ENCODE results near the gene SPINK9.

The SPINK9 gene

DNA sequence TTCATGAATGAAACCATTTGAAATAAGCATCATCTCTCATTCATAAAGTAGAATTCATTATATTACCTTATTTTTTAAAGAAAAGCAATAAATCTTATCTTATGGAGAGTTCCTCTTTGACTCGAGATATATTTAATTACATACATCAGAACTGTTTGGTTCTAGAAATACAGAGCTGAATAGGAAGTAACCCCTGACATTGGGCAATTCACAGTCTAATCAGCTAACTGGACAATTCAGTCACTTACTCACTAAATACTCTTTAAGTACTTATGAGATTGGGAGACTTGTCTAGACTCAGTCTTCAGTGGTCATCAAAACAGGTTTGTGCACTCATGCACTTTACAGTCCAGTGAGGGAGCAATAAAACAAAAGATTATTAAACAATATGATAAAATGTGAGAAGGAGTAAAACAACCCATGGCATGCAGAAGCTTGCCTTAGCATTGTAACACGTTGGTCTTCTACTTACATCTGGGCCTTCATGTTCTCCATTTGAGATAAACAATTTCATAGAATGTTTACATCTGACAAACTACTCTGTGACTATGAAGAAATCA, 36.9 kb downstream of the SPINK9 start:
- no peak for DNase-seq

DNA sequence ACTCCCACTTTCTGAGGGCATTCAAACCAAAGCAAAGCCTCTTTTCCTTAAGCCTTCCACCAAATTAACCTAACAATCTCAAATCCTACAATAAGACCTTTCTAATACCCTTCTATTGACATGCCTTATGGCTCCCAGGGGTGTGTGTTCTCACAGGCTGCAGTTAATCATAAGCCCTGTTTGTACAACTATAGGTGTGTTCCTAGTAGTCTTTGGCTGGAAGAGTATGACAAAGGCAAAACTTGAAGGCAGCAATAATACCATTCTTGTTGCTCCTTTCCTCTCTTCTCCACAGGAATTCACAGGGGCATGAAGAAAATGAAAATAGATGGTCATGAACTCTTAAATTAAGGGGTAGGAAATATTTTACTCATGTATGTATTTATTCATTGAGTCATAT, 37.5 kb downstream of the SPINK9 start:
- no peak for DNase-seq

DNA sequence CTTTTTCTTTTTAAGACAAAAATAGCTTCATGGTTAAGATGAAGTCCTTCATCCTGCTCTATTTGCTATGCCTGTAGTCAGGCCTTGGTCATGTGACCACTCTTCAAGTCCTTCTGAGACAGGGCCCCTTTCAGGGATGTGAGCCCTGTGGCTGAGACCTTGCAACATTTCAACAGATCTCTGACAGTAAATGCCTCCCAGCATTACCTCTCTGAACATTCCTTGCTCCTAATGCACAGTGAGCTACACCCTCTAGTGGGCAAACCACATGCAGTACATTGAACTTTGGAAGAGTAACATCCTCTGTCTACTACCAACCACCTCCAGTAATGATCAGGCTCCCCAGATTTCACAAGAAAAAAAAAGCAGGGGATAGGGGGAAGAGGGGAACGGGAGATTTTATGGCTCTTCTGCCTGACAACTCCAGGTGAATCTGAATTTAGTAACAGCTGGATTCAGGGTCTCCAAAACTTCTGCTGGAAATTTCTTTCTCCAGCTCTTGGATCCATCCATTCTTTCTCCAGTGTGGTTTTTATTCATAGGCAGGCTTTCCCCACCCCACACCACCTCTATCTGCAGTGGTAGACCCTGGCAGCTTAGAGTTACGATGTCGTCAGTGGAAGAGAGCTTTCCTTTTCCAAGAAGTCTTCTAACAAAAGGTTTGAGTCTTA, 39.5 kb downstream of the SPINK9 start:
- DNase-seq, result no peak

DNA sequence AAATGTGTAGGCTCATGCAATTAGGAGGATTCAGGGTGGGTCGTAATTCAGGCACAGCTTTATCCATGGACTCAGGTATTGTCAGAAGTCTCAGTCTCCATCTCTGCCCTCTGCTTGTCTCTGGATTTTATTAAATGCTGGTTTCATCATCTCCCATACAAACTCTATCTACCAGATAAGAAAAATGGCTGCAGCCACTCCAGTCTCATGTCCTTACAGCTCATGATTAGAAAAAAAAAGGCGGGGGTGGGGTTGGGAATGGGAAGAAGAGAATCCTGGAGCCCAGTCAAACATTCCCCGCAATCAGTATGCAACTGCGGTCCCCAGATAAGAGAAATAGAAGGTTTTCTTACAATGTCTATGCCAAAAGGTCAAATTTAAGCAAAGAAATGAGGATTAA, 40.8 kb downstream of the SPINK9 start:
- DNase-seq, result no peak

DNA sequence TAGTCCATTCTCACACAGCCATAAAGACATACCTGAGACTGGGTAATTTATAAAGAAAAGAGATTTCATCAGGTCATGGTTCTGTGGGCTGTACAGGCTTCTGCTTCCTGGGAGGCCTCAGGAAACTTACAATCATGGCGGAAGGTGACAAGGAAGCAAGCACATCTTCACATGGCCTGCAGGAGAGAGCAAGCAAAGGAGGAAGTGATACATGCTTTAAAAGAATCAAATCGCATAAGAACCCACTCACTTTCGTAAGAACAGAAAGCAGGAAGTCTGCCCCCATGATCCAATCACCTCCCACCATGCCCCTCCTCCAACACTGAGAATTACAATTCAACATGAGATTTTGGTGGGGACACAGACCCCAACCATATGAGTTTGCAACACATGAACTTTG, 43.3 kb downstream of the SPINK9 start:
- DNase-seq, result no peak

DNA sequence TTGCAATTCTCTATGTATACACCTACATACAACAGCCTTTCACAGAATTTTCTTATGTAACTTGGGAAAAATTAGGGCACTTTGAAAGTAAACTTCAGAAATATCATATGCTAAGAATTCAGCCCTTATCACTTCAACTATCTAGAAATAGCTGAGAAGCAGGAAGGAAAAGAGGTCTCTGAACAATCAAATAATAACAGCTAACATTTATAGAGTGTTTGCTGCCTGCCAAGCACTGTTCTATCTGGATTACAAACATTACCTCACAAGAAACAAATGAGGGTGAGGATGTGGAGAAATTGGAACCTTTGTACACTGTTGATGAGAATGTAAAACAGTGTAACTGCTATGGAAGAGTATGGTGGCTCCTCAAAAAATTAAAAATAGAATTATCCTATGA, 44.0 kb downstream of the SPINK9 start:
- no peak for DNase-seq

DNA sequence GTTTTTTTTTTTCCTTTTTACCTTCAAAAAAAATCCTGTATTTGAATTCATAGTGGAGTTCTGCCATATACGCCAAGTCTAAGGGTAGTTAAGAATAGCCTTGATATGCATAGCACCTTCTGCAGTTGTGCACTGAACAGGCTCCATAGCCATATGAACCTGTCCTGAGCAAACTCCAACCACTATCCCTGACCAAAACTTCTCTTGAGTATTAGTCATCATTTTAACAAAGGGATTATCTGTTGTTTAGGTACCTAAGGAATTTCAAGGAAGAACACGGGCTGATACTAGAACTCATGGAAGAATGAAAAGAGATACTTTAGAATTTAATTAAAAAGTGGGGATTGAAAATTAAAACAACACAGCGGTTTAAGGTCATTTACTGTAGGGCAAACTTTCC, 46.5 kb downstream of the SPINK9 start:
- DNase-seq, result no peak

DNA sequence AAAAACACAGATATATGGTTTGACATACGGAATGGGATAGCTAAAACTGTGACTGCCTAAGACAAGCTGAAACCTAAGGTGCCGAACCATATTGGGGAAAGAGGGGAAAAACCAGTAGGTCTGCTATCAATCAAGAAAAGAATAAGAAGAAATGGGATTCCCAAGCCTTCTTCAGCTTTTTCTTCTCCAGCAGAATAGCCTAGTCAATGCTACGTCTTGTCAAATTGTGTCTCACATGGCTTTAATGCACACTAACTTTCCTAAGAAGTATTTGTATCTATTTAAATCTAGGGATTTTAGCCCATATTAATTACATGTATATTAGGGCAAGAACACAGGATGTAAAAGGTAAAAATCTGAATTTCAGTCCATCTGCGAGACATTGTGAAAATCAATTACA, 47.6 kb downstream of the SPINK9 start:
- DNase-seq, result no peak

DNA sequence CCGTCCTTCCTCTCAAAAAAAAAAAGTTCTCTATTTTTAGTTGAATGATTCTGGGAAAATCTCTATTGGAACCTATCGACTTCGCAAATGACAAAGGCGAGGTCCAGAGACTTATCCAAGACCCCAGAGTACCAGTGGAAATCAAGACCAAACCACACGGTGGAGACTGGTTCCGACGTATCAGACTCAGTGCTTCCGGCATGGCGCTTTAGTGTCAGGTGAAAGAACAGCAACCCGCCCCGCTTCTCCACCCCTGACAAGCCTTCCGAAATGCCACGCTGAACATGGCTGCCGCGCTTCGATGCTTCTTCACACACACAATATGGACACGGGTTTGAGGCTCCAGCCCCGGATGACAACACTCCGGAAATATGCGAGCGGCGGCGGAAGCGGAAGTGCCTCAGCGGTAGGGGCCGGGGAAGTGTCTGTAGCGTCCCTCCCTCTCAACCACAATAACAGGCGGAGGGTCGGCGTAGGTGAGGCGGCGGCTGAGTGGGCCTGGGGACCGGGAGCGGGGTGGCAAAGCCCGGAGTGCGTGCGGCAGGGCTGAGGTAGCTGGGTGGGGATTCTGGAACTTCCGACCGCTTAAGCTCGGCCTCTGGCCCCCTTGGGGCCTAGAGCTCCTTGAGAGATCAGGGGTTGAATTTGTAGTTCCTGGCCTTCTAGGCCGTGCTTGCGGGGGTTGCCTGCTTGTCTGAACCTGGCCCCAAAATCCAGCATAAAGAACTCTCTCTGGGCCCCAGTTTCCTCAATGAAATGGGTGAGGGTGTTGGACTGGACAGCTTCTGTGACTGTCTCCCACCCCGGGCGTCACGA, 48.4 kb downstream of the SPINK9 start, which contains the start of gene FBXO38:
Gene FBXO38 (plus strand): TSS at position 395 of the 816 bp plus-strand sequence. CDS start 10,819 bp downstream, outside the sequence.
- peak; percentile 95 for DNase-seq

DNA sequence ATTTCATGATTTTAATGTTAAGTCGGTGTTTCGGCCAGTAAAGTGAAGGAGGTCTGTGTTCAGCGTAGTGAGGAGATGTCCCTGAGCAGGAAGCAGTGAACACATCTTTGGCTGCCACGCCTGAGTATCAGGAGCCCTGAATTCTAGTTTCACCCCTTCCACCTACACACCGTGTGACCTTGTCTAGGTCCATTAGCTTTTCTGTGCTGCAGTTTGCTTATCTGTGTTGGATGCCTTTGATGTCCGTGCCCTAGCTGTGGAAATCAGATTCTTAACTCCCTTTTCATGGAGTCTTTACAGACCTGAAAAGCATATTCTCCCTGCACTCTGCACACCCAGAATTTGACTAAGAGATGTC, 49.0 kb downstream of the SPINK9 start:
- no peak for DNase-seq

DNA sequence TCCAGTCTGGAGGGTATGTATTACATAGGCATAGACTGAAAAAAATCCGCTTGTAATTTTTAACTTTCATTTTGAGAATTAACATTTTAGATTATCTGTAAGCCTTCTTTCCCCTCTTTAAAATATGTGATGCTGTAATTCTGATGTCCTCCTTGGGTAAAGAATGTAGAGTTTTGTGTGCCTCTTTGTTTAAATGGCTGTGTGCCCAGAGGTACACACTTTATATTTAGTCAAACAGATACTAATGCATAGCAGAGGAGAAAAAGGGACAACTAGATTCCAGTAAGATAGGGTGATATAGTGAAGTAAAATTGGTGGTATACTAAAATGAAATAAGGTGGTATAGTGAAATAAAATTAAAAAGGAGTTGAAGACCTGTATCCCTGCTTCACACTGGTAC, 49.7 kb downstream of the SPINK9 start:
- DNase-seq, result no peak

DNA sequence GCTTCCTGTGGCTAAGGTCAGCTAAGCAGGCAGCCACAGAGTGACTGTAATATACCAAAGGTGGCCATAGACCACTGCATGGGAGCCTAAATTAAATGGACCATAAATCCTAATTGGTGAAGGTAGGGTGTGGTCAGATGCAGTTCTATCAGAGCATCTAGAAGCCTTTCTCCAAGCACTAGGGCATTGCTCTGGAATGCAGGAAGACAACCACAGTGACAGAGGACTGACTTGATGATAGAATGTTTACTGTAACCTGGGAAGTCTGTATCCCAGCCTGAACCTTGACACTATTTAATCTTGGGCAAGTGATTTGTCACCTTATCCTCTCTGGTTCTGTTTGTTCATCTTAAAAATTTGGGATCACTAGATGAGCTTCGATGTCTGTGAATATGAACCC, 50.7 kb downstream of the SPINK9 start:
- DNase-seq, result no peak

DNA sequence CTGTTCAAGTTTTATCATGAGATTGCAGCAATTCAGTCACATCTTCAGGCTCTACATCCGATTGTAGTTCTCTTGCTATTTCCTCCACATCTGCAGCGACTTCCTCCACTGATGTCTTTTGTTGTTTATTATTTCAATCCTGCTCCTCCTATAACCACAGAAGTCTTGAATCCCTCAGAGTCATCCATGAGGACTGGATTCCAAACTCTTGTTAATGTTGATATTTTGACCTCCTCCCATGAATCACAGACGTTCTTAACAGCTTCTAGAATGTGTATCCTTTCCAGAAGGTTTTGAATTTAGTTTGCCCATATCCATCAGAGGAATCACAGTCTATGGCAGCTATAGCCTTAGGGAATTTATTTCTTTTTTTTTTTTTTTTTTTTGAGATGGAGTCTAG, 52.0 kb downstream of the SPINK9 start:
- no peak for DNase-seq

DNA sequence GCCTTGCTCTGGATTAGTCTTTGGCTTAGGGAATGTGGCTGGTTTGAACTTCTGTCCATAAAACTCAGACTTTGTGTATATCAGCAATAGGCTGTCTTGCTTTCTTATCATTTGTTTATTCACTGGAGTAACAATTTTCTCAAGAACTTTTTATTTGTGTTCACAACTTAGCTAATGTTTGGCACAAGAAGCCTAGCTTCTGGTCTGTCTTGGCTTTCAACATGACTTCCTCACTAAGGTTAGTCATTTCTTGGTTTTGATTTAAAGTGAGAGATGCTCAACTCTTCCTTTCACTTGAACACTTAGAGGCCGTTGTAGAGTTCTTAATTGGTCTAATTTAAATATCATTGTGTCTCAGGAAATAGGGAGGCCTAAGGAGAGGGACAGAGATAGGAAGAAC, 53.3 kb downstream of the SPINK9 start:
- DNase-seq, result no peak
